Keratinocyte (primary cell): ENCODE measurements around the gene CPNE1. TPM values are rescaled to one million over a fixed set of nuclear protein-coding genes. Genes with fewer than 3 reads are reported as not detected.

Experiments
- DNase-seq: peaks from one replicate; pipeline ENCODE4 v3.0.0-alpha.2; 2011; ENCODE audit warnings: low read depth, missing footprints, low spot score
- FAIRE-seq: peaks from 2 replicates; lab custom pipeline; 2011; peaks lifted over from hg19 to GRCh38; lab: Jason Lieb, UNC
- H2AFZ ChIP-seq: 2 replicates; pipeline ENCODE4 v1.6.0; 2012; ENCODE audit warnings: low read length, control low read depth, inconsistent platforms; ENCODE audit not compliant: control insufficient read depth
- H3K27ac ChIP-seq: 2 replicates; pipeline ENCODE4 v1.5.1; 2011; ENCODE audit warnings: low read length; ENCODE audit not compliant: control insufficient read depth, insufficient read depth
- H3K27me3 ChIP-seq: 3 replicates; pipeline ENCODE4 v1.6.0; 2011; ENCODE audit warnings: low read length; ENCODE audit not compliant: control insufficient read depth, insufficient read depth; ENCODE audit errors: extremely low read depth
- H3K36me3 ChIP-seq, 2 experiments: 2 replicates in 1 of 2; 3 replicates in 1 of 2; pipeline ENCODE4 v1.5.1; 2011; ENCODE audit warnings: low read length in 2 of 2, mild to moderate bottlenecking in 1 of 2; ENCODE audit not compliant: control insufficient read depth in 2 of 2, insufficient read depth in 2 of 2; ENCODE audit errors: extremely low read depth in 1 of 2
- H3K4me1 ChIP-seq: 3 replicates; pipeline ENCODE4 v1.5.1; 2011; ENCODE audit warnings: low read length; ENCODE audit not compliant: control insufficient read depth, insufficient read depth; ENCODE audit errors: extremely low read depth
- H3K4me2 ChIP-seq: 3 replicates; pipeline ENCODE4 v1.6.0; 2011; ENCODE audit warnings: low read depth, low read length; ENCODE audit not compliant: control insufficient read depth, insufficient read depth; ENCODE audit errors: extremely low read depth
- H3K4me3 ChIP-seq, 3 experiments: fragments of 200-600 bp in 1 of 3; sonication (generic) in 1 of 3; 2 replicates in 2 of 3; 3 replicates in 1 of 3; pipeline ENCODE4 v1.5.1; 2011 to 2016; ENCODE audit warnings: low read length in 3 of 3, mild to moderate bottlenecking in 3 of 3, control low read depth in 2 of 3, inconsistent platforms in 1 of 3, low read depth in 1 of 3, mixed read lengths in 1 of 3, mixed run types in 1 of 3, moderate library complexity in 1 of 3; ENCODE audit not compliant: control insufficient read depth in 2 of 3, insufficient read depth in 2 of 3; ENCODE audit errors: extremely low read depth in 1 of 3
- H3K79me2 ChIP-seq: 2 replicates; pipeline ENCODE4 v1.6.0; 2012; ENCODE audit warnings: low read length; ENCODE audit not compliant: control insufficient read depth, insufficient read depth
- H3K9ac ChIP-seq: 3 replicates; pipeline ENCODE4 v1.6.0; 2011; ENCODE audit warnings: low read length; ENCODE audit not compliant: control insufficient read depth, insufficient read depth; ENCODE audit errors: extremely low read depth
- H3K9me1 ChIP-seq: 3 replicates; pipeline ENCODE4 v1.6.0; 2011; ENCODE audit warnings: low read length; ENCODE audit not compliant: control insufficient read depth, insufficient read depth; ENCODE audit errors: extremely low read depth
- H3K9me3 ChIP-seq: 2 replicates; pipeline ENCODE4 v1.5.1; 2012; ENCODE audit warnings: low read depth, low read length; ENCODE audit not compliant: control insufficient read depth
- H4K20me1 ChIP-seq: 3 replicates; pipeline ENCODE4 v1.6.0; 2011; ENCODE audit warnings: low read length; ENCODE audit not compliant: control insufficient read depth, insufficient read depth; ENCODE audit errors: extremely low read depth
- CTCF ChIP-seq, 3 experiments: IDR thresholded peaks in 1 of 3; conservative IDR thresholded peaks in 1 of 3; optimal IDR thresholded peaks in 1 of 3; 2 replicates in 2 of 3; 3 replicates in 1 of 3; pipeline versions ENCODE3 to v1.5.1; 2011; ENCODE audit warnings: low read length in 3 of 3, mild to moderate bottlenecking in 3 of 3, moderate library complexity in 2 of 3, control low read depth in 1 of 3, inconsistent platforms in 1 of 3; ENCODE audit not compliant: insufficient read depth in 2 of 3; ENCODE audit errors: extremely low read depth in 1 of 3
- EZH2 ChIP-seq: IDR thresholded peaks from one replicate; pipeline ENCODE4 v1.6.1; 2012; ENCODE audit warnings: inconsistent platforms, mild to moderate bottlenecking, low read length, moderate library complexity
- dilution Hi-C: fragments of 300-500 bp; cut with MboI; formaldehyde crosslinking; loops from one replicate; pipeline ENCODE4 v1.7.0; 2020; ENCODE audit warnings: low sequenced_read_pairs; ENCODE audit not compliant: extremely low pct_ligation_motif_present
- polyA plus RNA-seq, 5 experiments: library from polyadenylated mRNA; depleted of rRNA in 3 of 5; stranded (reverse) in 3 of 5; stranded (forward) in 1 of 5; unstranded in 1 of 5; fragments of >200 nt; gene quantifications; 1 replicate in 1 of 5; 2 replicates in 3 of 5; 3 replicates in 1 of 5; pipeline versions ENCODE4 v1.2.1 to v1.2.3, GENCODE V29; 2011 to 2012; ENCODE audit warnings: missing spikeins in 2 of 5, low read depth in 1 of 5, low replicate concordance in 1 of 5

Gene CPNE1
- polyA plus RNA-seq, 1 donor (not counting 4 experiments of a cell fraction or from before 2014, with no cell fraction given) = 111 TPM

GRCh38 chr20:35650632-35651031 lies 14.1 kb downstream of the CPNE1 start:
- no peak for DNase-seq
- peaks cover 94% of the 10 kb centered on the region for H3K79me2 ChIP-seq
- peaks cover 35% of the 10 kb centered on the region for H4K20me1 ChIP-seq
- no peak overlapping the region for H3K9ac ChIP-seq
- H3K4me2 ChIP-seq = no peak overlapping the region
- H2AFZ ChIP-seq = no peak overlapping the region
- no peaks in the 10 kb centered on the region for H3K27me3 ChIP-seq
- peaks cover 15 to 38% of the 10 kb centered on the region in 2 experiments for H3K36me3 ChIP-seq
- TF ChIP-seq CTCF (optimal IDR thresholded peaks at IDR 0.05 in 1 of 3, IDR thresholded peaks at IDR 0.05 in 1 of 3, conservative IDR thresholded peaks at IDR 0.05 in 1 of 3; ENCODE audit: extremely low read depth in 1 of 3, insufficient read depth in 2 of 3, low read length in 3 of 3) (no peak), EZH2 (no peak)
- H3K9me3 ChIP-seq = no peaks in the 10 kb centered on the region
- H3K27ac ChIP-seq = no peak overlapping the region
- no peak overlapping the region for H3K4me3 ChIP-seq
- H3K4me1 ChIP-seq = peaks cover 2% of the 10 kb centered on the region
- H3K9me1 ChIP-seq = no peaks in the 10 kb centered on the region
- no peak for FAIRE-seq
- dilution Hi-C loops = no loop called here

GRCh38 chr20:35648836-35649235 lies 15.9 kb downstream of the CPNE1 start:
- Histone ChIP-seq H3K27me3 (no peaks in the 10 kb centered on the region), H3K36me3 (peaks cover 7 to 26% of the 10 kb centered on the region in 2 experiments), H3K4me2 (no peak overlapping the region), H3K9me1 (peaks cover 5% of the 10 kb centered on the region), H3K9ac (no peak overlapping the region), H3K27ac (no peak overlapping the region), H3K9me3 (no peaks in the 10 kb centered on the region), H3K79me2 (peaks cover 93% of the 10 kb centered on the region), H3K4me1 (peaks cover 9% of the 10 kb centered on the region), H2AFZ (no peak overlapping the region), H3K4me3 (no peak overlapping the region), H4K20me1 (peaks cover 27% of the 10 kb centered on the region)
- dilution Hi-C loops = no loop called here
- no peak for DNase-seq
- FAIRE-seq = no peak
- TF ChIP-seq CTCF (optimal IDR thresholded peaks at IDR 0.05 in 1 of 3, IDR thresholded peaks at IDR 0.05 in 1 of 3, conservative IDR thresholded peaks at IDR 0.05 in 1 of 3; ENCODE audit: extremely low read depth in 1 of 3, insufficient read depth in 2 of 3, low read length in 3 of 3) = no peak
- no peak for TF ChIP-seq EZH2
